HepG2 (cell line): ENCODE results near the gene SCAPER. TPM values are rescaled to one million over a fixed set of nuclear protein-coding genes. Genes with fewer than 3 reads are reported as not detected.

Experiments
- ATAC-seq: fragments of 200-7000 bp; cut with Tn5 transposase; 3 replicates; pipeline ENCODE4 v1.9.1; 2020; ENCODE audit warnings: mild to moderate bottlenecking, moderate library complexity
- BruUV-seq: library from RNA; stranded (reverse); fragments of 400-500 nt; replicated peaks from 2 replicates; lab custom pipeline; 2021; lab: Mats Ljungman, UMichigan
- CTCF ChIA-PET: fragments of 300-600 bp; formaldehyde crosslinking; extraction: SDS; loops from one replicate; lab custom pipeline; 2021; ENCODE audit warnings: low total read pairs, inconsistent platforms, low intra/inter-chr PET ratio; lab: Yijun Ruan, JAX
- POLR2A ChIA-PET: fragments of 350-600 bp; sonication (Branson Sonifier 250); formaldehyde crosslinking; loops from one replicate; lab custom pipeline; 2020; ENCODE audit warnings: antibody characterized with exemption, inconsistent platforms; lab: Yijun Ruan, JAX
- DNase-seq: peaks from one replicate; pipeline ENCODE4 v3.0.0-alpha.2; 2015; ENCODE audit warnings: low spot score
- FAIRE-seq: peaks from 3 replicates; lab custom pipeline; 2011; peaks lifted over from hg19 to GRCh38; lab: Jason Lieb, UNC
- H2AFZ ChIP-seq: one replicate; pipeline ENCODE4 v1.6.1; 2011; ENCODE audit warnings: low read length, inconsistent platforms
- H3K27ac ChIP-seq: fragments of 300-600 bp; 3 replicates; pipeline ENCODE4 v1.8.0; 2011; ENCODE audit warnings: mixed run types, mild to moderate bottlenecking, mixed read lengths, low read length, inconsistent platforms; ENCODE audit not compliant: insufficient read depth; ENCODE audit errors: extremely low read length
- H3K27me3 ChIP-seq, 2 experiments: fragments of 200-600 bp in 1 of 2; 2 replicates in 1 of 2; 3 replicates in 1 of 2; pipeline versions ENCODE4 v1.6.0 to v1.8.0; 2011; ENCODE audit warnings: low read length in 2 of 2, mild to moderate bottlenecking in 2 of 2, moderate library complexity in 2 of 2, inconsistent platforms in 1 of 2; ENCODE audit not compliant: insufficient read depth in 2 of 2, control insufficient read depth in 1 of 2
- H3K36me3 ChIP-seq, 2 experiments: fragments of 200-600 bp in 1 of 2; replicated peaks in 1 of 2; 2 replicates in 1 of 2; 3 replicates in 1 of 2; pipeline versions ENCODE4 v1.5.1 to v1.8.0; 2011; ENCODE audit warnings: low read length in 2 of 2, inconsistent platforms in 1 of 2; ENCODE audit not compliant: insufficient read depth in 2 of 2, control insufficient read depth in 1 of 2
- H3K4me1 ChIP-seq: 2 replicates; pipeline ENCODE4 v1.5.1; 2012; ENCODE audit warnings: low read length, inconsistent platforms; ENCODE audit not compliant: insufficient read depth
- H3K4me2 ChIP-seq: 2 replicates; pipeline ENCODE4 v1.6.0; 2011; ENCODE audit warnings: low read depth, low read length, inconsistent platforms
- H3K4me3 ChIP-seq, 3 experiments: fragments of 200-600 bp in 1 of 3; sonication (generic), shearing (Covaris generic) in 1 of 3; replicated peaks in 1 of 3; 2 replicates each; pipeline ENCODE4 v1.5.1; 2011 to 2016; ENCODE audit warnings: low read length in 3 of 3, inconsistent platforms in 2 of 3, low read depth in 2 of 3, mild to moderate bottlenecking in 2 of 3, control low read depth in 1 of 3, mixed read lengths in 1 of 3; ENCODE audit not compliant: insufficient read depth in 1 of 3
- H3K79me2 ChIP-seq: one replicate; pipeline ENCODE4 v1.6.1; 2011; ENCODE audit warnings: low read length, inconsistent platforms; ENCODE audit not compliant: insufficient read depth
- H3K9ac ChIP-seq: 2 replicates; pipeline ENCODE4 v1.6.0; 2011; ENCODE audit warnings: mild to moderate bottlenecking, low read depth, low read length, inconsistent platforms; ENCODE audit not compliant: insufficient read depth
- H3K9me3 ChIP-seq: 2 replicates; pipeline ENCODE4 v1.5.1; 2012; ENCODE audit warnings: mild to moderate bottlenecking, low read length
- H4K20me1 ChIP-seq: 2 replicates; pipeline ENCODE4 v1.6.0; 2011; ENCODE audit warnings: inconsistent platforms, mild to moderate bottlenecking, low read length, moderate library complexity; ENCODE audit not compliant: insufficient read depth
- DR1 ChIP-seq: sonication (generic); formaldehyde crosslinking; IDR thresholded peaks from 2 replicates; pipeline ENCODE4 v1.8.0; 2021; ENCODE audit warnings: mild to moderate bottlenecking, missing genetic modification reagents, inconsistent platforms
- FOXM1 ChIP-seq: sonication (generic); formaldehyde crosslinking; IDR thresholded peaks from 2 replicates; pipeline ENCODE4 v1.5.0; 2020; ENCODE audit warnings: missing genetic modification reagents
- MIER3 ChIP-seq: IDR thresholded peaks from 2 replicates; pipeline ENCODE4 v1.6.1; 2016; ENCODE audit warnings: missing compliant biosample characterization, borderline replicate concordance
- NFATC3 ChIP-seq: sonication (generic); formaldehyde crosslinking; IDR thresholded peaks from 2 replicates; pipeline ENCODE4 v1.5.1; 2020; ENCODE audit warnings: mild to moderate bottlenecking, missing genetic modification reagents
- RAD51 ChIP-seq: fragments of 450-650 bp; IDR thresholded peaks from 2 replicates; pipeline ENCODE4 v1.6.1; 2016; ENCODE audit warnings: borderline replicate concordance
- TCF12 ChIP-seq, 2 experiments: fragments of 450-650 bp in 1 of 2; sonication (generic) in 1 of 2; formaldehyde crosslinking in 1 of 2; IDR thresholded peaks; 2 replicates each; pipeline versions ENCODE4 v1.6.1 to v1.8.0; 2017 to 2022; ENCODE audit warnings: antibody characterized with exemption in 1 of 2, mild to moderate bottlenecking in 1 of 2, missing genetic modification reagents in 1 of 2, moderate library complexity in 1 of 2
- TEAD2 ChIP-seq: sonication (generic); formaldehyde crosslinking; IDR thresholded peaks from 2 replicates; pipeline ENCODE4 v1.9.0; 2021; ENCODE audit warnings: missing genetic modification reagents
- ZBTB3 ChIP-seq: sonication (generic); formaldehyde crosslinking; IDR thresholded peaks from 2 replicates; pipeline ENCODE4 v1.4.0; 2020; ENCODE audit warnings: low read depth, mild to moderate bottlenecking, moderate library complexity, missing genetic modification reagents, borderline replicate concordance
- ZFAT ChIP-seq: sonication (generic); formaldehyde crosslinking; conservative IDR thresholded peaks from 2 replicates; pipeline ENCODE4 v1.8.1; 2023; ENCODE audit warnings: missing genetic modification reagents, inconsistent platforms
- ZFY ChIP-seq: sonication (generic); formaldehyde crosslinking; IDR thresholded peaks from 2 replicates; pipeline ENCODE4 v1.4.0; 2020; ENCODE audit warnings: missing genetic modification reagents
- ZNF33B ChIP-seq: sonication (generic); formaldehyde crosslinking; IDR thresholded peaks from 2 replicates; pipeline ENCODE4 v1.5.1; 2020; ENCODE audit warnings: mild to moderate bottlenecking, missing genetic modification reagents
- ZNF761 ChIP-seq: sonication (generic); formaldehyde crosslinking; conservative IDR thresholded peaks from 2 replicates; pipeline ENCODE4 v1.4.0; 2020; ENCODE audit warnings: mild to moderate bottlenecking, missing genetic modification reagents
- ZNF772 ChIP-seq: sonication (generic); formaldehyde crosslinking; IDR thresholded peaks from 2 replicates; pipeline ENCODE4 v1.5.0; 2020; ENCODE audit warnings: mild to moderate bottlenecking, missing genetic modification reagents
- WGBS: methylation state at CpG from one replicate; pipeline ENCODE4 v1.1.6; 2017; ENCODE audit warnings: low lambda C conversion rate; 5-methylcytosine and 5-hydroxymethylcytosine counted together
- in situ Hi-C: cut with HindIII; loops from 2 replicates; pipeline ENCODE4 v1.10.0; 2017; ENCODE audit warnings: low pct_unique_long_range_greater_than_20kb; ENCODE audit not compliant: extremely low pct_ligation_motif_present
- intact Hi-C: fragments of 100-400 bp; cut with micrococcal nuclease; formaldehyde crosslinking; loops from one replicate; pipeline ENCODE4 v1.10.0; 2022; ENCODE audit not compliant: unreplicated experiment
- polyA plus RNA-seq, 8 experiments: library from polyadenylated mRNA; depleted of rRNA in 3 of 8; stranded (reverse) in 7 of 8; unstranded in 1 of 8; fragments of >200 nt; fragmentation: Illumina TruSeq in 4 of 8; extraction: Trizol in 4 of 8; gene quantifications; 2 replicates each; pipeline versions ENCODE4 v1.2.1 to v1.2.3, GENCODE V29; 2011 to 2016; ENCODE audit warnings: low read depth in 4 of 8, missing spikeins in 1 of 8, mixed read lengths in 1 of 8; ENCODE audit not compliant: insufficient read depth in 1 of 8
- total RNA-seq, 5 experiments: library from RNA; depleted of rRNA; stranded (reverse); fragments of >200 nt; fragmentation: Illumina TruSeq; extraction: Trizol; gene quantifications; 2 replicates each; pipeline ENCODE4 v1.2.3, GENCODE V29; 2016; ENCODE audit warnings: low read depth in 1 of 5
- TF ChIP-seq, protein P1 (sequence below): sonication (generic); formaldehyde crosslinking; conservative IDR thresholded peaks from 2 replicates; pipeline ENCODE4 v1.4.0; 2020; ENCODE audit warnings: missing genetic modification reagents
- TF ChIP-seq, protein P2 (sequence below): sonication (generic); formaldehyde crosslinking; IDR thresholded peaks from 2 replicates; pipeline ENCODE4 v1.4.0; 2020; ENCODE audit warnings: mild to moderate bottlenecking, missing genetic modification reagents
- TF ChIP-seq, protein P3 (sequence below): sonication (generic); formaldehyde crosslinking; IDR thresholded peaks from 2 replicates; pipeline ENCODE4 v1.8.0; 2022; ENCODE audit warnings: mild to moderate bottlenecking, missing genetic modification reagents, moderate library complexity
- TF ChIP-seq, protein P4 (sequence below): IDR thresholded peaks from 2 replicates; pipeline ENCODE4 v1.6.1; 2016; ENCODE audit warnings: mild to moderate bottlenecking, missing biosample characterization, missing genetic modification reagents

The SCAPER gene
- total and polyA plus RNA-seq, 2 of the 13 experiments (the other 11 are each of a cell fraction or from before 2014, with no cell fraction given): 4.3 to 10.5 TPM

DNA sequence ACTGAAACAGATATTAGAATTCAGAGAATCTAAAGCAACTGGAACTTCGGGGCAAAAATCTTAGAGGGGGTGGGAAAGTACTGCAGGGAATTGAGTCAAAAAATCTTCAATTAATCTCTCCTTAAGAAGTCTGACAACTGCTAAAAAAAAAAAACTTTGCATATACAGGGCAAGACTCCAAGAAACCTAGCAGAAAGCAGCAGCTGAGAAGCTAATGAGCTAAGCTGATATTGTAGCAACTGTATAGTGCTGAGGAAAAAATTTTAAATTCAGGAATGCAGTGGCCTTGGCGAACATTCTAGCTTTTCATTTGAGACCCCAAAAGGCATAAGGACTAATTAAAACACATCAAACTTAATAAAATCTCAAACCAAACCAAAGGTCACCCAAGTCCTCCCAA is 113.6 kb downstream of the SCAPER start:
- intact Hi-C loops (no loop called here), in situ Hi-C loops (no loop called here)
- Histone ChIP-seq H3K27me3 (no peaks in the 10 kb centered on the region), H3K27ac (no peak overlapping the region), H2AFZ (no peak overlapping the region), H3K4me2 (no peak overlapping the region), H3K4me3 (no peak overlapping the region), H3K9me3 (no peaks in the 10 kb centered on the region), H3K4me1 (no peaks in the 10 kb centered on the region), H3K36me3 (0 out of 5 replicates have a peak, but pooled peaks cover 0 to 13% of the 10 kb centered on the region in 2 experiments), H3K9ac (no peak overlapping the region), H4K20me1 (no peaks in the 10 kb centered on the region), H3K79me2 (no peaks in the 10 kb centered on the region)
- BruUV-seq: no TSS peak
- WGBS: 92% methylated on average over 2 of the region's 2 CpGs
- FAIRE-seq (no peak), DNase-seq (no peak), ATAC-seq (no peak)
- no peak for TF ChIP-seq TEAD2 (CRISPR knock-in tag)
- TF ChIP-seq ZNF33B: no peak
- TF ChIP-seq NFATC3 (CRISPR knock-in tag): no peak
- ChIA-PET POLR2A (no interaction called here), CTCF (no interaction called here)

DNA sequence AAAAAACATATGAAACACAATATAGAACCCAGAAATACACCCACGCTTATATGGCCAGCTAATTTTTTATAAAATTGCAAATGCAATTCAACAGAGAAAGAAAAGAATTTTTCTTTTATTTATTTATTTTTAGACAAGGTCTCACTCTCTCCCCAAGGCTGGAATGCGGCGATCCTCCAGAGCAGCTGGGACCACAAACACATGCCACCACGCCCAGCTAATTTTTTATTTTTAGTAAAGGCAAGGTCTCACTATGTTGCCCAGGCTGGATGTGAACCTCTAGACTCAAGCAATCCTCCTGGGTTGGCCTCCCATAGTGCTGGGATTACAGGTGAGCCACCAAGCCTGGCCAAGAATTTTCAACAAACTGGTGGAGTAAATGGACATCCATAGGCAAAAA is 117.9 kb downstream of the SCAPER start:
- 94% methylated on average over 4 of the region's 4 CpGs for WGBS
- no peaks in the 10 kb centered on the region for H3K4me1 ChIP-seq
- POLR2A ChIA-PET: no interaction called here

More for the DNA sequence above, 117.9 kb downstream of the SCAPER start:
- ATAC-seq: no peak
- CTCF ChIA-PET: no interaction called here
- Histone ChIP-seq H3K27me3 (no peaks in the 10 kb centered on the region), H3K9me3 (no peaks in the 10 kb centered on the region), H3K79me2 (no peaks in the 10 kb centered on the region), H3K9ac (no peak overlapping the region), H3K4me3 (no peak overlapping the region), H4K20me1 (no peaks in the 10 kb centered on the region), H3K27ac (no peak overlapping the region), H3K4me2 (no peak overlapping the region), H2AFZ (no peak overlapping the region), H3K36me3 (0 out of 5 replicates have a peak, but pooled peaks cover 0 to 6% of the 10 kb centered on the region in 2 experiments)
- DNase-seq: no peak
- no peak for FAIRE-seq
- no peak for TF ChIP-seq ZFY (CRISPR knock-in tag)
- TF ChIP-seq DR1: no peak
- TF ChIP-seq RAD51: no peak
- TF ChIP-seq ZNF761: no peak
- TF ChIP-seq, protein P1, sequence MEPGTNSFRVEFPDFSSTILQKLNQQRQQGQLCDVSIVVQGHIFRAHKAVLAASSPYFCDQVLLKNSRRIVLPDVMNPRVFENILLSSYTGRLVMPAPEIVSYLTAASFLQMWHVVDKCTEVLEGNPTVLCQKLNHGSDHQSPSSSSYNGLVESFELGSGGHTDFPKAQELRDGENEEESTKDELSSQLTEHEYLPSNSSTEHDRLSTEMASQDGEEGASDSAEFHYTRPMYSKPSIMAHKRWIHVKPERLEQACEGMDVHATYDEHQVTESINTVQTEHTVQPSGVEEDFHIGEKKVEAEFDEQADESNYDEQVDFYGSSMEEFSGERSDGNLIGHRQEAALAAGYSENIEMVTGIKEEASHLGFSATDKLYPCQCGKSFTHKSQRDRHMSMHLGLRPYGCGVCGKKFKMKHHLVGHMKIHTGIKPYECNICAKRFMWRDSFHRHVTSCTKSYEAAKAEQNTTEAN (CRISPR knock-in tag): no peak
- no peak for TF ChIP-seq ZNF772 (CRISPR knock-in tag)
- no peak for TF ChIP-seq TCF12 (IDR thresholded peaks at IDR 0.05)
- no peak for TF ChIP-seq TCF12 (CRISPR knock-in tag; IDR thresholded peaks at IDR 0.05)
- TF ChIP-seq, protein P2, sequence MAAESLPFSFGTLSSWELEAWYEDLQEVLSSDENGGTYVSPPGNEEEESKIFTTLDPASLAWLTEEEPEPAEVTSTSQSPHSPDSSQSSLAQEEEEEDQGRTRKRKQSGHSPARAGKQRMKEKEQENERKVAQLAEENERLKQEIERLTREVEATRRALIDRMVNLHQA (CRISPR knock-in tag): no peak
- no peak for TF ChIP-seq MIER3
- no peak for TF ChIP-seq ZFAT (CRISPR knock-in tag)
- TF ChIP-seq, protein P3, sequence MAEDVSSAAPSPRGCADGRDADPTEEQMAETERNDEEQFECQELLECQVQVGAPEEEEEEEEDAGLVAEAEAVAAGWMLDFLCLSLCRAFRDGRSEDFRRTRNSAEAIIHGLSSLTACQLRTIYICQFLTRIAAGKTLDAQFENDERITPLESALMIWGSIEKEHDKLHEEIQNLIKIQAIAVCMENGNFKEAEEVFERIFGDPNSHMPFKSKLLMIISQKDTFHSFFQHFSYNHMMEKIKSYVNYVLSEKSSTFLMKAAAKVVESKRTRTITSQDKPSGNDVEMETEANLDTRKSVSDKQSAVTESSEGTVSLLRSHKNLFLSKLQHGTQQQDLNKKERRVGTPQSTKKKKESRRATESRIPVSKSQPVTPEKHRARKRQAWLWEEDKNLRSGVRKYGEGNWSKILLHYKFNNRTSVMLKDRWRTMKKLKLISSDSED (CRISPR knock-in tag): no peak
- TF ChIP-seq, protein P4, sequence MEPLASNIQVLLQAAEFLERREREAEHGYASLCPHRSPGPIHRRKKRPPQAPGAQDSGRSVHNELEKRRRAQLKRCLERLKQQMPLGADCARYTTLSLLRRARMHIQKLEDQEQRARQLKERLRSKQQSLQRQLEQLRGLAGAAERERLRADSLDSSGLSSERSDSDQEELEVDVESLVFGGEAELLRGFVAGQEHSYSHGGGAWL (CRISPR knock-in tag): no peak
- TF ChIP-seq FOXM1 (CRISPR knock-in tag): no peak
- TF ChIP-seq ZBTB3 (CRISPR knock-in tag): no peak
- in situ Hi-C loops (no loop called here), intact Hi-C loops (no loop called here)
- no TSS peak for BruUV-seq
